ENCODE measurements around the gene HELZ2.

HELZ2 gene

DNA sequence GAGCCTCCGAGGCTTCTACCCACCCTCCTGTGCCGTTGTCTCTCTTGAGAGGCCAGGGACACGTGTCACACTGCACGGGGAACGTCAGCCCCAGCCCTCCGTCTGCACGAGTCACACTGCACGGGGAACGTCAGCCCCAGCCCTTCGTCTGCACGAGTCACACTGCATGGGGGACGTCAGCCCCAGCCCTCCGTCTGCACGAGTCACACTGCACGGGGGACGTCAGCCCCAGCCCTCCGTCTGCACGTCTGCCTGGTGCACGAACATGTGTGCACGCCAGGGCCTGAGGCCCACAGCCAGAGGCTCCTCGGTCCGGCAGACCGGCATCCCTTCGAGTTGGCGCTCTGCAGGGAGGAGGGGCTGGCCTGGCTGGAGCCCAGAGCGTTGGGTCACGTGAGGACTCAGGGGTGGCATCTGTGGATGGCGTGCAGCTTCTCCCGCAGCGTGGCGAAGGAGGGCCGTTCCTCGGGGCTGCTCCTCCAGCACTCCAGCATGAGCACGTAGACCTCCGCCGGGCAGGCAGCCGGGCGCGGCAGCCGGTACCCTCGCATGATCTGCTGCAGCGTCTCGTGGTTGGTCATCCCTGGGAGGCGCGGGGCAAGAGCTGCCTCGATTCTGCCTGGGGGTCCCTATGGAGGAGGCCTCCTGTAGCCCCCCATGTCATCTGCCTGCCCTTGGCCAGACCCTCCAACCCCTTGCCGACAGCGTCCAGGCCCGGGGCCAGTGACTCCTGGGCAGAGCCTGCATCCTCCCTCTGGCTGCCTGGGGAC, 33.4 kb downstream of the HELZ2 start:
- Mint-ChIP-seq H3K9me3 (no peaks in the 10 kb centered on the region), H3K4me3 (no peak overlapping the region), H3K27me3 (no peaks in the 10 kb centered on the region), H3K36me3 (no peaks in the 10 kb centered on the region), H3K4me1 (peaks cover 39 to 62% of the 10 kb centered on the region in 2 donors), H3K27ac (peak overlapping the region; percentile 62)
- DNase-seq (no peak), ATAC-seq (replicated peaks) (no peak)

DNA sequence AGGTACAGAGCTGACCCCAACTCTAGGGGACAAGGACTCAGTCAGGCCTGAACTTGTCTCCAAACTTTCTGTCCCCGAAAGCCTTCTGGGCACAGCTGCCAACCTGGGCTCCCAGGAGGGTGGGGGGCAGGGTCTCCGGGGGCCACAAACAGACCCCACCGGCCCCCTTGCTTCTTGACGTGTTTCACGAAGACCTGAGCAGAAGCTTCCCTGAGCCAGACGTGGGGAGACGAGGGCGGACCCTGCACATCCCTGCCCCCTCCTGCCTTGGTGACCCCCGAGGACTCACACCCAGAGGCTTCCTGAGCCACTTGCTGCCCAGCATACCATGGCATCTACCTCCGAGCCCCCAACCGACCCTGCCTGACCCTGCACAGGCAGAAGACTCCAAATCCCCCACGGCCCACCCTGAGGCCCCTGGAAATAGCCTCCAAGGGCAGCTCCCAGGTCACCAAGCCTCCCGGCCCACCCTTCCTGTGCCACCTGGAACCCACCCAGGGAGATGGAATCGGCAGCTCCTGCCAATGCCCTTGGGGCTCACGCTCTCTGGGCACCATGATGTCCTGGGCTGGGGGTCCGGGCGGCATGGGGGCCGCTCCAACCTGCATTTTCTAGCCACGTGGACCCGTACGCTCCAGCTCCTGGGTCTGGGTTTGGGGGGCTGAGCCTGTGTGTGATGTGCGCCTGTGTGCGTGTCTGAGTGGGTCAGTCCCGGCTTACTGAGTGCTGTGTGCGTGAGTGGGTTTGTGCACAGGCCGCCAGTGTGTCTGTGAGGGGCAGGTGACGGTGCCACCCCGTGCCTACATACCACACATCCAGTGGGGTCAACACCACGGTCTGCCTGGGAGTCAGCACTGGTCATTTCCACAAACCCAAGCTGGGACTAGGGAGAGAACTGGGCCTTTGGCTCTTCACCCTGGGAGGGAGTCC, 34.3 kb downstream of the HELZ2 start:
- DNase-seq (no peak), ATAC-seq (replicated peaks) (no peak)
- no peaks in the 10 kb centered on the region for H3K36me3 Mint-ChIP-seq
- H3K27me3 Mint-ChIP-seq = no peaks in the 10 kb centered on the region
- no peaks in the 10 kb centered on the region for H3K9me3 Mint-ChIP-seq
- H3K4me1 Mint-ChIP-seq = peaks cover 34 to 53% of the 10 kb centered on the region in 2 donors
- no peak overlapping the region for H3K27ac Mint-ChIP-seq
- H3K4me3 Mint-ChIP-seq = no peak overlapping the region

DNA sequence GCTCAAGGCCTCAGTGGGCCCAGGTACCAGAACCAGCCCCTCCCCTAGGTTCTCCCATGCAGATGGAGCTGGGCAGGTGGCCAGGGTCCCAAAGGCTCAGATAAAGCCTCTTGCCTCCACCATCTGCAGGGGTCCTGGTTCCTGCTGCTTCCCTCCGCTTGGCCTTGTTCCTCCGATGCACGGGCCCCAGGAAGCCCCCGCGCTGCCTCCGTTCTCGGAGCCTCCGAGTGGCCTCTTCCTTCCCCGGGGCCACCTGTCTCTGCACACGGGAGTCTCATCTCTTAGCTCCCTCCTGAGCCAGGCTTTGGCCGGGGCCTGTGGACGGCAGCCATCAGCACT, 35.0 kb downstream of the HELZ2 start:
- Mint-ChIP-seq H3K27ac (no peak overlapping the region), H3K36me3 (no peaks in the 10 kb centered on the region), H3K4me3 (no peak overlapping the region), H3K4me1 (peaks cover 34 to 50% of the 10 kb centered on the region in 2 donors), H3K27me3 (no peaks in the 10 kb centered on the region), H3K9me3 (no peaks in the 10 kb centered on the region)
- DNase-seq = no peak
- no peak for ATAC-seq (replicated peaks)

DNA sequence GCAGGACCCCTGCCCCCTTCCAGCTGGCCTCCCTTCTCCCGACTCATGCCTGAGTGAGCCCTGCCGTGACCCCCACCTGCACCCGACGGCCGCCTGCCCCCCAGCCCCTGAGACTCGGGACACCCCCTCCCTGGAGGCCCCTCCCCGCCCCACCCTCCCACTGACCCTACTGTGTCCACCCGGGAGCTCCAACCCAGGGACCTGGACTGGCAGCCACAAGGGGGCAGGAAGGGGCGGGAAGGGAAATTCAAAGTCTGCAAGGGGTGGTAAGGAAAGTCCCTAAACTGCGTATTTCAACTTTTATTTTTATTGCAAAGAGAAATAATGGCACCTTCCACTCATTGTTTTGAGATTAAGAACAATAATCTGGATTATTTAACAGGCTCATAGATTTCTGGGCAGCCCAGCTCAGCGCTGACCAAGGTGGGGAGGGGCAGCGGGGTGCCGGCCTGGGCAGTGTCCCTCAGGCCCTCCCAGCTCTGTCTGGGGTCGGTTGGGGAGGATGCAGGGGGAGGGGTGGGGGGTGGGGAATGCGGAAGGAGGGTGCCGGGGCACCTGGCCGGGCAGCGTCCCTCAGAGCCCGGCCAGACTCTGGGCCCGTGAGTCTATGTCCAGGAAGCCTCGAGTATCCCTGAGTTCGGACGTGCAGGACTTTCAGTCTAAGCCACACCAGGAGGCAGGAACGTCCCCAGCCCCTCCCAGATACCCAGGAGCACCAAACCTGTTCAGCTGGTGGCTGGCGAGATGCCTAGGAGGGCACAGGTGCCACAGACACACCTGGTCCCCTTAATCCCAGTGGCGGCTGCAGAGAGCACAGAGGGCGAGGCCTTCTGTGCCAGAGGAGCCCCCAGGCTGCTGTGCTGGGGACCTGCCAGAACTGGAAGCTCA, 35.6 kb downstream of the HELZ2 start:
- DNase-seq (no peak), ATAC-seq (replicated peaks) (peak; percentile 1 to 4)
- no peaks in the 10 kb centered on the region for H3K9me3 Mint-ChIP-seq
- peak overlapping the region; percentile 83 for H3K4me3 Mint-ChIP-seq
- H3K36me3 Mint-ChIP-seq = no peaks in the 10 kb centered on the region
- H3K27ac Mint-ChIP-seq = peak overlapping the region; percentile 90
- peaks cover 30 to 50% of the 10 kb centered on the region in 2 donors for H3K4me1 Mint-ChIP-seq
- no peaks in the 10 kb centered on the region for H3K27me3 Mint-ChIP-seq

DNA sequence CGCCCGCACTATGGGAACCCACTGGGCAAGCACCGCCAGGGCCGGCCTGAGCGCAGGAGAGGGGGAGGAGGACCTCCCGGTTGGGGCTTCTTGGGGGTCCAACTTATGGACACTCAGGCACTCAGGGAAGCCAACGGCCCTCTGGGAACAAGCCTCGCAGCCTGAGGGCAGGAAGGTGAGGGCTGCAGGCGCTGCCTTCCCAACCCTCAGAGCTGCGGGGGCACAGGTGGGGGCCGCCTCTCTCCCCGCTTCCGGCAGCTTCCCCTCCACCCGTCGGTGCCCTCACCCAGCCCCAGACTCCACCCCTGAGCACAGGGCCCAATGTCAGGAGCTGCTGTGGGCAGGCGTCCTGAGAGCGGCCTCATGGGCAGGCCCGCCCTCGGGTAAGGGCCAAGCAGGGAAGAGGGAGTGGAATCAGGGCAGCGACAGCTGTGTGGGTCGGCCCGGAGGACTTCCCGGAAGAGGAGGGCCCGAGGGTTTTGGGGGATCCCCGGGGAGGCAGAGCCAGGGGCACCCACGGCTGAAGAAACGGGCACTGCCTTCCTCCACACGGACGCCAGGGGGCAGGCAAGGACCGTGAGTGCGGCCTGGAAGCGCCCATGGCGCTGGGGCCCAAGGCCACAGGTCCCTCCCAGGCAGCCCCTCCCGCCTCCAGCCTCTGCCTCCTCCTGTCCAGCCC, 36.4 kb downstream of the HELZ2 start:
- DNase-seq = peak; percentile 99
- no peaks in the 10 kb centered on the region for H3K9me3 Mint-ChIP-seq
- H3K27ac Mint-ChIP-seq = peak overlapping the region; percentile 90
- peak overlapping the region; percentile 83 for H3K4me3 Mint-ChIP-seq
- peaks cover 26 to 45% of the 10 kb centered on the region in 2 donors for H3K4me1 Mint-ChIP-seq
- ATAC-seq (replicated peaks) = peak; percentile 95
- no peaks in the 10 kb centered on the region for H3K27me3 Mint-ChIP-seq
- H3K36me3 Mint-ChIP-seq = no peaks in the 10 kb centered on the region

DNA sequence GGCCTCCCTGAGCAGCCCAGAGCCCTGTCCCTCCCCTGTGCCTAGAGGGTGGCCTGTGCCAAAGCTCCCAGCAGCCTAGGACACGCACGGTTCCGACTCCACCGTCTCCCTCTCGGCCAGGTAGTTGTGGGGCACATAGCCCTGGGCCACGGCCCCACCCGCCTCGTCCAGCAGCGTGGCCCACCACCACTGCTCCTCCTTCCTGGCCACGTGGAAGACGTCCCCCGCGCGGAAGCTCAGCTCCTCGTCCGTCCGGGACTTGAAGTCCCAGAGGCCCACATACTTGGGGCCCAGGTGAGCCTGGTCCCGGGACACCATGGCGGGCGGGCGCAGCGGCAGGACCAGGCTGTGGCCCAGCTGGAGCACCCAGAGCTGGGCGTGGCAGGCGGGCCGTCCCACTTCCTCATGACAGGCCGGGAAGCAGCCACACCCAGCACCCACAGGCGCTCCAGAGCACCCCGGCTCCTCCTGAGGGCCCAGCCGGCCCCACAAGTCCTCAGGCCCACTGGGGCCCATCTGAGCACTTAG, 37.0 kb downstream of the HELZ2 start, which contains the start of gene PTK6:
PTK6 (minus strand) TSS at position 380 of the 528 bp plus-strand sequence; CDS start at position 318, 62 bp downstream.
- peaks cover 26 to 42% of the 10 kb centered on the region in 2 donors for H3K4me1 Mint-ChIP-seq
- H3K27ac Mint-ChIP-seq = peak within 1 kb of the TSS; percentile 90
- DNase-seq (no peak), ATAC-seq (replicated peaks) (peak; percentile 22 to 26)
- H3K4me3 Mint-ChIP-seq = peak within 1 kb of the TSS; percentile 83
- H3K9me3 Mint-ChIP-seq = no peaks in the 10 kb centered on the region
- no peaks in the 10 kb centered on the region for H3K36me3 Mint-ChIP-seq
- no peaks in the 10 kb centered on the region for H3K27me3 Mint-ChIP-seq

DNA sequence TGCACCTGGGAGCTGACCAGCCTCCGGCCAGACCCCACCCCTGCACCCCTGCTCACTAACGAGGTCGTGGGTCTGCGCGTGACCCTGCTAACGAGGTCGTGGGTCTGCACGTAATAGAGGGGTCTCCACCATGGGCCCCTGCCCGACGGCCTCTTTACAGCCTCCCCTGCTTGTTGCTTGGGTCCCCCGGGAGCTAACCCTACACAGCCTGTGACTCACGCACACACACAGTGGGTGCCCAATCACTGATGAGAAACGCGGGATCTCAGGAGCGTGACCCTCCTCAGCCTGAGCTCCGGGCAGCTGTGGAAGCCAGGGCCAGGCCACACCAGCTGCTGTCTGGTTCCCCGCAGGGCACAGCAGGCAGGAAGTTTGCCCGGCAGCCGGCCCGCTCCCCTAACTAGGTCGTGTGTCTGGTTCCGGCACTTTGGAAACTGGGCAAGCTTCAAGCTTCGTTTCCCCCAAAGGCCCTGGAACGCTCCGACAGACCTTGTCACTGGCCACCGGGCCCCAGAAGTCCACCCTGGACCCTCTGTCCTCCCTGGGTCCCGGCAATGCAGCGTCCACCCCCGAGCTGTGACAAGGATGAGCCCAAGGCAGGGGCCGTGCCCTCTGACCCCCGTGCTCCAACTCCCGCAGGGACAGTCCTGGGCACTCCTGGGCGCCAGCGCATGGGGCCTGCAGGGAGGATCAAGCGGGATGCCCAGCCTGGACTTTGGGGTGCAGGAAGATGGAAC, 37.6 kb downstream of the HELZ2 start:
- peak overlapping the region; percentile 69 for H3K27ac Mint-ChIP-seq
- peaks cover 27 to 42% of the 10 kb centered on the region in 2 donors for H3K4me1 Mint-ChIP-seq
- no peak for DNase-seq
- H3K9me3 Mint-ChIP-seq = no peaks in the 10 kb centered on the region
- peak overlapping the region; percentile 83 for H3K4me3 Mint-ChIP-seq
- no peaks in the 10 kb centered on the region for H3K36me3 Mint-ChIP-seq
- no peaks in the 10 kb centered on the region for H3K27me3 Mint-ChIP-seq
- no peak for ATAC-seq (replicated peaks)

DNA sequence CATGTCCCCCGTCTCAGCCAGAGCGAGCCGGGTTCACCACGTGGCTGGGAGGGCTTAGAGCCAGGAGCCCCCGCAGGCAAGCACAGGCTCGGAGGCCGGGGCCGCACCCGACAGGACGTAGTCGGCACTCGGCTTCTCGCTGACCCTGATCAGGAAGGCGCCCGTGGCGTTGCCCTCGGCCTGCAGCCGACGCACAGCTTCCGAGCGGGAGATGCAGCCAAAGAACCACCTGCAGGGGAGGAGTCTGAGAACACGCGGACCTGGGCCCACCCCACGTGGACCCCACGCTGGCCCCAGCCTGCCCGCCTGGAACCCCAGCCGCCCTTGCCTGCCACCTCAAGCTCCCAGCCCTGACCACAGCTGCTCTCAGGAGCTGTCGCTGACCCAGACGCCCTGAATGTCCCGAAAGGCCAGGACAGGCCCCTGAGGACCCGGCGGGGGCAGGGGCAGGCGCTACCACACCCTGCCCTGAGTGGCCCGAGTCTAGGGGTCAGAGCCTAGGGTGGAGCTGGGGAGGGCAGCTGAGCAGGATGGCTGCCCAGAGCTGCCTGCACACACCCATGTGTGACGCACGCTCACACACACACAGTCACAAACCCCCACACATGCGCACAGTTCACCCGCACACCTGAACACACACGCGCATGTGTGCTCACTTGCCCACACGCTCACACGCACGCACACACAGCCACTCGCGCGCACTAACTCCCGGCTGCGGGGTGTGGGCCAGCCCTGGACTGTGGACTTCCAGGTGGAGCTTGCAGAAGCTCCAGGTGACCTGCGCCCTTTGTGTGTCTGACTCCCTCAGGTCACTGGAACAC, 39.0 kb downstream of the HELZ2 start:
- H3K9me3 Mint-ChIP-seq = no peaks in the 10 kb centered on the region
- H3K36me3 Mint-ChIP-seq = no peaks in the 10 kb centered on the region
- ATAC-seq (replicated peaks) (no peak), DNase-seq (no peak)
- H3K27me3 Mint-ChIP-seq = no peaks in the 10 kb centered on the region
- peaks cover 23 to 36% of the 10 kb centered on the region in 2 donors for H3K4me1 Mint-ChIP-seq
- H3K4me3 Mint-ChIP-seq = no peak overlapping the region
- H3K27ac Mint-ChIP-seq = no peak overlapping the region

DNA sequence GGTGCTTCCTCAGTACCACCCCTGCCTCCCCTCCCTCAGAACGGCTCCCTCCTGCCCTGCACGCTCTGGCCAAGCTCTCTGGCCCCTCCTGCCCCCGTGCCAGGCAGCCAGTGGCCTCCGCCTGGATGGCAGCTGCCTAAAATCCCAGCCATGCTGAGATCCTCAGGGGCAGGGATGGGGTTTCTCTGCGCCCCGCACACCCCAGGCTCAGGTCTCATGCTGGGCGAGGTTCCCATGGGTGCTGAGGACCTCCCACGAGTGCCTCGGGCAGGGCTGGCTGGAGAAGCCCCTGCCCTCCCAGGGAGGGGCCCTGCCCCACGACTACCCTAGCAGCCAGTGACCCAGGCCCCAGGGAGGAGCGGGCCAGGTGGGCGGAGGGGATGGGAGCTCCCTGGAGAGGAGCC, 39.6 kb downstream of the HELZ2 start:
- peaks cover 21 to 34% of the 10 kb centered on the region in 2 donors for H3K4me1 Mint-ChIP-seq
- no peak overlapping the region for H3K4me3 Mint-ChIP-seq
- no peak for DNase-seq

DNA sequence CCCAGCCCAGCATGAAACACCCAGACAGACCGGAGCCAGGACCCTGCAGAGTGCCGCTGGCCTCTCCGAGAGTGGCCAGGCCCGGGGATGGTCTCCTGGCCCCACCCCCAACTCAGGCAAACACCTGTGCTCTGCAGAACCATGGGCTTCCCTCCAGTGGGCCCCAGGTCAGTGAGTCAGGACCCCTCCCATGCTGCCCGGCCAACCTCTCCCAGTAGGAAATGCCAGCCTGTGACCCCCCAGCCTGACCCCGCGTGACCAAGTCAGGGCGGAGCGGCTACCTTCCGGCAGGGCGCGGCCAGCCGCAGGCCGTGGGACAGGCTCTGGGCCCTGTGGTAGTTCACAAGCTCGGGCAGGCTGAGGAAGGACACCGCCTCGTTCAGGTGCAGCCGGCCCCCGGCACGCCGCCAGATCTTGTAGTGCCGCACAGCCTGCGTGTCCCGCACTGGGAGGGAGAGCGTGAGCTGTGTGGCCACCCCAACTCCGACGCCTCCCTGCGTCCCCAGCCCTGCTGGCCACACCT, 40.1 kb downstream of the HELZ2 start:
- H3K27ac Mint-ChIP-seq = no peak overlapping the region
- peak; percentile 4 for DNase-seq
- no peaks in the 10 kb centered on the region for H3K9me3 Mint-ChIP-seq
- H3K27me3 Mint-ChIP-seq = no peaks in the 10 kb centered on the region
- no peak for ATAC-seq (replicated peaks)
- no peak overlapping the region for H3K4me3 Mint-ChIP-seq
- H3K4me1 Mint-ChIP-seq = peaks cover 20 to 29% of the 10 kb centered on the region in 2 donors
- H3K36me3 Mint-ChIP-seq = no peaks in the 10 kb centered on the region

More for the DNA sequence above, 39.6 kb downstream of the HELZ2 start:
- no peaks in the 10 kb centered on the region for H3K9me3 Mint-ChIP-seq
- no peak for ATAC-seq (replicated peaks)
- H3K36me3 Mint-ChIP-seq = no peaks in the 10 kb centered on the region
- no peaks in the 10 kb centered on the region for H3K27me3 Mint-ChIP-seq
- no peak overlapping the region for H3K27ac Mint-ChIP-seq

DNA sequence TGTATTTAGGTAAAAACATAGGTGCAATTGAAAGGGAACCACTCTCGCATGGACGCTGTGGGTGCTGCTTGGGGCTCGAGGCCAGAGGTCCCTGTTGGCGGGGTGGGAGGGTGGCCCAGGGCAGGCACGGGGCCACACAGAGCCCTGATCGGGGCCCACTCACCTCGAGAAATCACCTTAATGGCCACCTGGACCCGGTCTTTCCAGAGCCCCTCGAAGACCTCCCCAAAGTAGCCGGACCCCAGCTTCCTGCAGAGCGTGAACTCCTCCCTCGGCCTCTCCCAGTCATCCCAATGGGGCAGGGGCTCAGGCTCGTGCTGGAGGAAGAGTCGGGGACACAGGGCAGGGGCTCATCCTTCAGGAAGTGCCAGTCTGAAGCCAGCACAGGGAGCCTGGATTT, 40.7 kb downstream of the HELZ2 start:
- no peaks in the 10 kb centered on the region for H3K27me3 Mint-ChIP-seq
- no peaks in the 10 kb centered on the region for H3K36me3 Mint-ChIP-seq
- peaks cover 23 to 28% of the 10 kb centered on the region in 2 donors for H3K4me1 Mint-ChIP-seq
- no peak overlapping the region for H3K27ac Mint-ChIP-seq
- no peak overlapping the region for H3K4me3 Mint-ChIP-seq
- ATAC-seq (replicated peaks) (no peak), DNase-seq (no peak)
- no peaks in the 10 kb centered on the region for H3K9me3 Mint-ChIP-seq

DNA sequence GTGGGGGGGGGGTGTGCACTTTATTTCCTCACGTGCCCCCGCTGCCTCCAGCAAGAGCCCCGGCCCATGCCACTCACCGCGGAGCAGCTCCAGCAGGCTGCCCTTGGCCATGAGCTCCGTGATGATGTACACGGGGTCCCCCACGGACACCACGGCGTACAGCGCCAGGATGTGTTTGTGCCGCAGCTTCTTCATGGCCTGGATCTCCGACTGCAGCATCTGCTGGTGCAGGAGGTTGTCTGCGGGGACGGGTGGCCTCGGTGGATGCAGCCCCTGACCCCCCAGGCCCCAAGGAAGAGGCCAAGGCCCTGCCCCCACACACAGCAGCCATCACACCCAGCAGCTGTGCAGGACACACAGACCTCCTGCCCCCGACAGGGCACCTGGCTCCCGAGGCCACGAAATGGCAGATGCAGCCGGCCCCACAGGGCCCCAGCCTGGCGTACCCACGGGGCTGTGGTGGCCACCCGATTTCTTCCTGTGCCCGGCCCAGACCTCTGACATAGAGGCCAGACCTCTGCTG, 41.5 kb downstream of the HELZ2 start:
- H3K4me3 Mint-ChIP-seq = no peak overlapping the region
- ATAC-seq (replicated peaks) (no peak), DNase-seq (no peak)
- no peak overlapping the region for H3K27ac Mint-ChIP-seq
- no peaks in the 10 kb centered on the region for H3K27me3 Mint-ChIP-seq
- no peaks in the 10 kb centered on the region for H3K9me3 Mint-ChIP-seq
- H3K36me3 Mint-ChIP-seq = no peaks in the 10 kb centered on the region
- peaks cover 19 to 20% of the 10 kb centered on the region in 2 donors for H3K4me1 Mint-ChIP-seq
